GM12878 (cell line): ENCODE measurements around the gene CR1L. TPM values are rescaled to one million over a fixed set of nuclear protein-coding genes. Genes with fewer than 3 reads are reported as not detected.

ENCODE experiments used
- ATAC-seq: fragments of 200-7000 bp; cut with Tn5 transposase; 3 replicates; pipeline ENCODE4 v1.9.1; 2020; ENCODE audit warnings: mild to moderate bottlenecking, moderate library complexity
- BruUV-seq: library from RNA; stranded (reverse); fragments of 400-500 nt; replicated peaks from 2 replicates; lab custom pipeline; 2021; lab: Mats Ljungman, UMichigan
- CTCF ChIA-PET: fragments of 300-600 bp; sonication (Branson Sonifier 250); formaldehyde crosslinking; extraction: SDS; loops from one replicate; lab custom pipeline; 2021; ENCODE audit warnings: inconsistent platforms; lab: Yijun Ruan, JAX
- POLR2A ChIA-PET: fragments of 350-600 bp; formaldehyde crosslinking; extraction: SDS; loops from one replicate; lab custom pipeline; 2021; ENCODE audit warnings: inconsistent platforms; lab: Charles Lee
- RAD21 ChIA-PET: fragments of 300-600 bp; sonication (Branson Sonifier 250); formaldehyde crosslinking; loops from one replicate; lab custom pipeline; 2023; ENCODE audit warnings: antibody characterized with exemption; ENCODE audit not compliant: unreplicated experiment; lab: Charles Lee
- SMC1A ChIA-PET: fragments of 300-600 bp; sonication (Branson Sonifier 250); formaldehyde crosslinking; loops from one replicate; lab custom pipeline; 2023; ENCODE audit not compliant: unreplicated experiment, uncharacterized antibody; lab: Charles Lee
- DNase-seq: peaks from one replicate; pipeline ENCODE4 v3.0.0-alpha.2; 2011; ENCODE audit warnings: low read depth, low spot score
- FAIRE-seq: peaks from 3 replicates; lab custom pipeline; 2011; peaks lifted over from hg19 to GRCh38; lab: Jason Lieb, UNC
- H2AFZ ChIP-seq: 2 replicates; pipeline ENCODE4 v1.6.0; 2011; ENCODE audit warnings: low read depth, low read length, control low read depth; ENCODE audit not compliant: control insufficient read depth
- H3K27ac ChIP-seq: 2 replicates; pipeline ENCODE4 v1.5.1; 2011; ENCODE audit warnings: control low read depth; ENCODE audit not compliant: control insufficient read depth, insufficient read depth
- H3K27me3 ChIP-seq, 2 experiments: replicated peaks in 1 of 2; 2 replicates each; pipeline versions ENCODE4 v1.6.0 to v1.6.1; 2011; ENCODE audit warnings: low read length in 1 of 2; ENCODE audit not compliant: control insufficient read depth in 2 of 2, insufficient read depth in 2 of 2
- H3K36me3 ChIP-seq, 2 experiments: 2 replicates each; pipeline ENCODE4 v1.5.1; 2011; ENCODE audit warnings: low read length in 1 of 2; ENCODE audit not compliant: control insufficient read depth in 2 of 2, insufficient read depth in 2 of 2
- H3K4me1 ChIP-seq: 2 replicates; pipeline ENCODE4 v1.6.1; 2011; ENCODE audit warnings: mild to moderate bottlenecking, low read length, moderate library complexity, mixed read lengths; ENCODE audit not compliant: control insufficient read depth, insufficient read depth
- H3K4me2 ChIP-seq: 2 replicates; pipeline ENCODE4 v1.6.0; 2011; ENCODE audit warnings: control low read depth; ENCODE audit not compliant: control insufficient read depth, insufficient read depth
- H3K4me3 ChIP-seq: fragments of 200-600 bp; sonication (generic); 2 replicates; pipeline ENCODE4 v1.5.1; 2016
- H3K79me2 ChIP-seq: 2 replicates; pipeline ENCODE4 v1.6.0; 2011; ENCODE audit warnings: low read length; ENCODE audit not compliant: control insufficient read depth, insufficient read depth
- H3K9ac ChIP-seq: 2 replicates; pipeline ENCODE4 v1.8.0; 2011; ENCODE audit warnings: low read length, control low read depth, mixed read lengths; ENCODE audit not compliant: control insufficient read depth, insufficient read depth
- H3K9me3 ChIP-seq: replicated peaks from 3 replicates; pipeline ENCODE4 v1.5.1; 2011; ENCODE audit warnings: mild to moderate bottlenecking, low read length; ENCODE audit not compliant: control insufficient read depth, insufficient read depth
- H4K20me1 ChIP-seq: 2 replicates; pipeline ENCODE4 v1.6.0; 2011; ENCODE audit not compliant: control insufficient read depth, insufficient read depth
- EP300 ChIP-seq, 2 experiments: fragments of 150-350 bp in 1 of 2; IDR thresholded peaks; 2 replicates each; pipeline ENCODE4 v1.6.1; 2011 to 2012; ENCODE audit warnings: low read depth in 2 of 2, low read length in 2 of 2, borderline replicate concordance in 1 of 2, improper control_type of control experiment in 1 of 2, inconsistent platforms in 1 of 2; ENCODE audit not compliant: control insufficient read depth in 1 of 2
- NRF1 ChIP-seq: conservative IDR thresholded peaks from 2 replicates; pipeline ENCODE4 v1.6.1; 2011; ENCODE audit warnings: mild to moderate bottlenecking, low read depth, low read length, improper control_type of control experiment
- RELA ChIP-seq: fragments of 450-650 bp; IDR thresholded peaks from 2 replicates; pipeline ENCODE4 v1.8.0; 2014; ENCODE audit warnings: borderline replicate concordance; ENCODE audit not compliant: partially characterized antibody
- TARDBP ChIP-seq: IDR thresholded peaks from 2 replicates; pipeline ENCODE4 v1.6.1; 2016; ENCODE audit warnings: borderline replicate concordance
- WGBS: methylation state at CpG from one replicate; pipeline ENCODE4 v1.1.6; 2016; ENCODE audit warnings: low lambda C conversion rate; ENCODE audit not compliant: insufficient replicate concordance, insufficient coverage; ENCODE audit errors: missing lambda C conversion rate; 5-methylcytosine and 5-hydroxymethylcytosine counted together
- in situ Hi-C: fragments of 300-500 bp; cut with MboI; formaldehyde crosslinking; loops from 9 replicates; pipeline ENCODE4 v1.14.3; 2018; ENCODE audit warnings: mixed read lengths
- intact Hi-C: fragments of 100-400 bp; cut with micrococcal nuclease; formaldehyde crosslinking; loops from one replicate; pipeline ENCODE4 v1.14.2; 2022; ENCODE audit not compliant: unreplicated experiment
- polyA plus RNA-seq, 11 experiments: library from polyadenylated mRNA; depleted of rRNA in 4 of 11; unstranded in 6 of 11; stranded (reverse) in 5 of 11; fragments of >200 nt; fragmentation: Nextera tagmentation in 4 of 11; fragmentation: Illumina TruSeq in 1 of 11; extraction: Ambion mirVana in 4 of 11; extraction: Trizol in 1 of 11; gene quantifications; 1 replicate in 1 of 11; 2 replicates in 10 of 11; pipeline versions ENCODE4 v1.2.1 to v1.2.3, GENCODE V29; 2011 to 2016; ENCODE audit warnings: inconsistent platforms in 2 of 11, missing spikeins in 2 of 11, low read depth in 1 of 11
- total RNA-seq, 4 experiments: library from RNA; depleted of rRNA in 3 of 4; stranded (reverse); fragments of >200 nt in 3 of 4; fragmentation: Illumina TruSeq in 1 of 4; extraction: Trizol in 1 of 4; gene quantifications; 2 replicates each; pipeline versions ENCODE4 v1.2.1 to v1.2.3, GENCODE V29; 2013 to 2021
- TF ChIP-seq, protein P1 (sequence below), 3 experiments: IDR thresholded peaks in 2 of 3; conservative IDR thresholded peaks in 1 of 3; 2 replicates each; pipeline ENCODE4 v1.5.1; 2011; ENCODE audit warnings: low read depth in 3 of 3, low read length in 3 of 3, mild to moderate bottlenecking in 3 of 3, control low read depth in 2 of 3, moderate library complexity in 2 of 3, inconsistent platforms in 1 of 3, mixed read lengths in 1 of 3; ENCODE audit not compliant: control insufficient read depth in 2 of 3, insufficient read depth in 1 of 3; ENCODE audit errors: extremely low read depth in 1 of 3
- TF ChIP-seq, protein P2 (sequence below): fragments of 450-650 bp; conservative IDR thresholded peaks from 2 replicates; pipeline ENCODE4 v1.6.1; 2017; ENCODE audit warnings: mild to moderate bottlenecking, moderate library complexity

Gene CR1L
- total and polyA plus RNA-seq, 10 of the 15 experiments (the other 5 are each of a cell fraction or from before 2014, with no cell fraction given), result 0.11 TPM; not detected in 9

- ChIA-PET POLR2A (no interaction called here), RAD21 (no interaction called here), SMC1A (no interaction called here), CTCF (no interaction called here)
- Histone ChIP-seq H3K4me3 (no peak overlapping the region), H4K20me1 (no peaks in the 10 kb centered on the region), H3K27me3 (no peaks in the 10 kb centered on the region), H3K9ac (no peak overlapping the region), H3K79me2 (peaks cover 3% of the 10 kb centered on the region; the same call in 1 of the 2 replicates), H3K4me1 (no peaks in the 10 kb centered on the region), H2AFZ (no peak overlapping the region), H3K4me2 (no peak overlapping the region), H3K36me3 (peaks cover 13% of the 10 kb centered on the region in 2 experiments; a peak in 3 of 4 replicates), H3K27ac (no peak overlapping the region), H3K9me3 (peaks cover 2% of the 10 kb centered on the region; the same call in 2 of the 3 replicates)
- FAIRE-seq (no peak), ATAC-seq (no peak), DNase-seq (no peak)
- 92% methylated on average over 13 of the region's 13 CpGs for WGBS
- BruUV-seq, result no TSS peak
- in situ Hi-C loops (no loop called here), intact Hi-C loops (no loop called here)
- TF ChIP-seq, protein P1, sequence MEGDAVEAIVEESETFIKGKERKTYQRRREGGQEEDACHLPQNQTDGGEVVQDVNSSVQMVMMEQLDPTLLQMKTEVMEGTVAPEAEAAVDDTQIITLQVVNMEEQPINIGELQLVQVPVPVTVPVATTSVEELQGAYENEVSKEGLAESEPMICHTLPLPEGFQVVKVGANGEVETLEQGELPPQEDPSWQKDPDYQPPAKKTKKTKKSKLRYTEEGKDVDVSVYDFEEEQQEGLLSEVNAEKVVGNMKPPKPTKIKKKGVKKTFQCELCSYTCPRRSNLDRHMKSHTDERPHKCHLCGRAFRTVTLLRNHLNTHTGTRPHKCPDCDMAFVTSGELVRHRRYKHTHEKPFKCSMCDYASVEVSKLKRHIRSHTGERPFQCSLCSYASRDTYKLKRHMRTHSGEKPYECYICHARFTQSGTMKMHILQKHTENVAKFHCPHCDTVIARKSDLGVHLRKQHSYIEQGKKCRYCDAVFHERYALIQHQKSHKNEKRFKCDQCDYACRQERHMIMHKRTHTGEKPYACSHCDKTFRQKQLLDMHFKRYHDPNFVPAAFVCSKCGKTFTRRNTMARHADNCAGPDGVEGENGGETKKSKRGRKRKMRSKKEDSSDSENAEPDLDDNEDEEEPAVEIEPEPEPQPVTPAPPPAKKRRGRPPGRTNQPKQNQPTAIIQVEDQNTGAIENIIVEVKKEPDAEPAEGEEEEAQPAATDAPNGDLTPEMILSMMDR (IDR thresholded peaks at IDR 0.05 in 2 of 3, conservative IDR thresholded peaks at IDR 0.05 in 1 of 3; ENCODE audit: control insufficient read depth in 2 of 3, extremely low read depth in 1 of 3, insufficient read depth in 1 of 3, low read depth in 3 of 3, low read length in 3 of 3), result no peak
- TF ChIP-seq, protein P2, sequence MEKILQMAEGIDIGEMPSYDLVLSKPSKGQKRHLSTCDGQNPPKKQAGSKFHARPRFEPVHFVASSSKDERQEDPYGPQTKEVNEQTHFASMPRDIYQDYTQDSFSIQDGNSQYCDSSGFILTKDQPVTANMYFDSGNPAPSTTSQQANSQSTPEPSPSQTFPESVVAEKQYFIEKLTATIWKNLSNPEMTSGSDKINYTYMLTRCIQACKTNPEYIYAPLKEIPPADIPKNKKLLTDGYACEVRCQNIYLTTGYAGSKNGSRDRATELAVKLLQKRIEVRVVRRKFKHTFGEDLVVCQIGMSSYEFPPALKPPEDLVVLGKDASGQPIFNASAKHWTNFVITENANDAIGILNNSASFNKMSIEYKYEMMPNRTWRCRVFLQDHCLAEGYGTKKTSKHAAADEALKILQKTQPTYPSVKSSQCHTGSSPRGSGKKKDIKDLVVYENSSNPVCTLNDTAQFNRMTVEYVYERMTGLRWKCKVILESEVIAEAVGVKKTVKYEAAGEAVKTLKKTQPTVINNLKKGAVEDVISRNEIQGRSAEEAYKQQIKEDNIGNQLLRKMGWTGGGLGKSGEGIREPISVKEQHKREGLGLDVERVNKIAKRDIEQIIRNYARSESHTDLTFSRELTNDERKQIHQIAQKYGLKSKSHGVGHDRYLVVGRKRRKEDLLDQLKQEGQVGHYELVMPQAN, result no peak
- TF ChIP-seq TARDBP (no peak), RELA (no peak), EP300 (IDR thresholded peaks at IDR 0.05; ENCODE audit: borderline replicate concordance in 1 of 2, control insufficient read depth in 1 of 2, low read depth in 2 of 2, low read length in 2 of 2) (no peak), NRF1 (no peak)
Observed at GRCh38 chr1:207762622-207763021, 117.7 kb downstream of the CR1L start.
